ENCODE results near the gene CDH4.
"Not testable (repeated sequence)": the region's sequence is repeated elsewhere in the genome, so short reads cannot be mapped to it uniquely, and the experiment has no call there.

The CDH4 gene

GRCh38 chr20:61404303-61404702 is 152.2 kb downstream of the CDH4 start:
- no peaks in the 10 kb centered on the region for H3K9me3 ChIP-seq (ENCODE audit: insufficient read depth, low read length)
- H3K4me3 ChIP-seq (ENCODE audit: insufficient read depth, low read length, poor library complexity, severe bottlenecking): no peak overlapping the region
- TF ChIP-seq EZH2phosphoT487 (conservative IDR thresholded peaks at IDR 0.05; ENCODE audit: low read length) (no peak), CTCF (IDR thresholded peaks at IDR 0.05; ENCODE audit: insufficient read depth, low read length, poor library complexity, severe bottlenecking) (no peak)
- no peaks in the 10 kb centered on the region for H3K79me2 ChIP-seq (ENCODE audit: insufficient read depth, low read length)
- H3K27ac ChIP-seq (ENCODE audit: low read depth, low read length): no peak overlapping the region
- no peak overlapping the region for H3K9ac ChIP-seq (ENCODE audit: low read length)
- H3K4me2 ChIP-seq (ENCODE audit: low read depth, low read length, poor library complexity, severe bottlenecking): no peak overlapping the region
- no peaks in the 10 kb centered on the region for H3K36me3 ChIP-seq (ENCODE audit: low read length)
- H2AFZ ChIP-seq (ENCODE audit: low read depth, low read length, severe bottlenecking): no peak overlapping the region
- H3K27me3 ChIP-seq (ENCODE audit: low read length): no peaks in the 10 kb centered on the region
- no peaks in the 10 kb centered on the region for H3F3A ChIP-seq (ENCODE audit: insufficient read depth)
- no peaks in the 10 kb centered on the region for H4K20me1 ChIP-seq (ENCODE audit: low read depth, low read length)
- no peaks in the 10 kb centered on the region for H3K9me2 ChIP-seq (replicated peaks; ENCODE audit: insufficient read depth, low read length)

- no peak overlapping the region for H3K4me3 ChIP-seq (ENCODE audit: insufficient read depth, low read length, poor library complexity, severe bottlenecking)
- H3F3A ChIP-seq (ENCODE audit: insufficient read depth): no peaks in the 10 kb centered on the region
- no peak for TF ChIP-seq CTCF (IDR thresholded peaks at IDR 0.05; ENCODE audit: insufficient read depth, low read length, poor library complexity, severe bottlenecking)
- no peak for TF ChIP-seq EZH2phosphoT487 (conservative IDR thresholded peaks at IDR 0.05; ENCODE audit: low read length)
- no peaks in the 10 kb centered on the region for H4K20me1 ChIP-seq (ENCODE audit: low read depth, low read length)
- no peaks in the 10 kb centered on the region for H3K9me3 ChIP-seq (ENCODE audit: insufficient read depth, low read length)
- H3K79me2 ChIP-seq (ENCODE audit: insufficient read depth, low read length): no peaks in the 10 kb centered on the region
- no peak overlapping the region for H3K27ac ChIP-seq (ENCODE audit: low read depth, low read length)
- no peak overlapping the region for H3K4me2 ChIP-seq (ENCODE audit: low read depth, low read length, poor library complexity, severe bottlenecking)
- no peaks in the 10 kb centered on the region for H3K9me2 ChIP-seq (replicated peaks; ENCODE audit: insufficient read depth, low read length)
- H2AFZ ChIP-seq (ENCODE audit: low read depth, low read length, severe bottlenecking): no peak overlapping the region
- no peaks in the 10 kb centered on the region for H3K36me3 ChIP-seq (ENCODE audit: low read length)
- H3K9ac ChIP-seq (ENCODE audit: low read length): no peak overlapping the region
- no peaks in the 10 kb centered on the region for H3K27me3 ChIP-seq (ENCODE audit: low read length)
Observed at GRCh38 chr20:61405007-61405406, 152.9 kb downstream of the CDH4 start.

GRCh38 chr20:61406773-61407172 is 154.7 kb downstream of the CDH4 start:
- not testable (repeated sequence) for H3K27ac ChIP-seq (ENCODE audit: low read depth, low read length); H3K79me2 ChIP-seq (ENCODE audit: insufficient read depth, low read length); H2AFZ ChIP-seq (ENCODE audit: low read depth, low read length, severe bottlenecking); H3K36me3 ChIP-seq (ENCODE audit: low read length); H3K9me2 ChIP-seq (replicated peaks; ENCODE audit: insufficient read depth, low read length); H4K20me1 ChIP-seq (ENCODE audit: low read depth, low read length); H3K9me3 ChIP-seq (ENCODE audit: insufficient read depth, low read length); H3K4me2 ChIP-seq (ENCODE audit: low read depth, low read length, poor library complexity, severe bottlenecking); H3F3A ChIP-seq (ENCODE audit: insufficient read depth); H3K4me3 ChIP-seq (ENCODE audit: insufficient read depth, low read length, poor library complexity, severe bottlenecking); H3K9ac ChIP-seq (ENCODE audit: low read length); H3K27me3 ChIP-seq (ENCODE audit: low read length)

- H3K27me3 ChIP-seq (ENCODE audit: low read length): no peaks in the 10 kb centered on the region
Observed at GRCh38 chr20:61407561-61407960, 155.5 kb downstream of the CDH4 start.

More at GRCh38 chr20:61407561-61407960, 155.5 kb downstream of the CDH4 start:
- H3K9me2 ChIP-seq (replicated peaks; ENCODE audit: insufficient read depth, low read length): no peaks in the 10 kb centered on the region
- no peaks in the 10 kb centered on the region for H4K20me1 ChIP-seq (ENCODE audit: low read depth, low read length)
- H2AFZ ChIP-seq (ENCODE audit: low read depth, low read length, severe bottlenecking): no peak overlapping the region
- H3K27ac ChIP-seq (ENCODE audit: low read depth, low read length): no peak overlapping the region
- H3K9ac ChIP-seq (ENCODE audit: low read length): no peak overlapping the region
- no peak overlapping the region for H3K4me3 ChIP-seq (ENCODE audit: insufficient read depth, low read length, poor library complexity, severe bottlenecking)
- no peaks in the 10 kb centered on the region for H3F3A ChIP-seq (ENCODE audit: insufficient read depth)
- no peaks in the 10 kb centered on the region for H3K79me2 ChIP-seq (ENCODE audit: insufficient read depth, low read length)
- no peaks in the 10 kb centered on the region for H3K36me3 ChIP-seq (ENCODE audit: low read length)
- H3K9me3 ChIP-seq (ENCODE audit: insufficient read depth, low read length): no peaks in the 10 kb centered on the region
- H3K4me2 ChIP-seq (ENCODE audit: low read depth, low read length, poor library complexity, severe bottlenecking): no peak overlapping the region
- no peak for TF ChIP-seq EZH2phosphoT487 (conservative IDR thresholded peaks at IDR 0.05; ENCODE audit: low read length)
- no peak for TF ChIP-seq CTCF (IDR thresholded peaks at IDR 0.05; ENCODE audit: insufficient read depth, low read length, poor library complexity, severe bottlenecking)
